ENCODE results near the gene NTNG1.

NTNG1 gene

GRCh38 chr1:107415241-107415640, 274.4 kb downstream of the NTNG1 start:
- no peak for DNase-seq

- no peak for DNase-seq
Observed at GRCh38 chr1:107419003-107419402, 278.2 kb downstream of the NTNG1 start.

GRCh38 chr1:107422901-107423300, 282.1 kb downstream of the NTNG1 start:
- DNase-seq = no peak

- no peak for DNase-seq
Observed at GRCh38 chr1:107430540-107431228, 289.8 kb downstream of the NTNG1 start.

GRCh38 chr1:107432108-107432507, 291.3 kb downstream of the NTNG1 start:
- no peak for DNase-seq

GRCh38 chr1:107433068-107433467, 292.2 kb downstream of the NTNG1 start:
- DNase-seq = no peak

GRCh38 chr1:107433635-107434360, 293.0 kb downstream of the NTNG1 start:
- no peak for DNase-seq

- DNase-seq = no peak
Observed at GRCh38 chr1:107434361-107434693, 293.5 kb downstream of the NTNG1 start.

GRCh38 chr1:107436552-107437241, 295.9 kb downstream of the NTNG1 start:
- DNase-seq = no peak

GRCh38 chr1:107439567-107439966, 298.7 kb downstream of the NTNG1 start:
- DNase-seq = no peak

- no peak for DNase-seq
Observed at GRCh38 chr1:107442551-107442950, 301.7 kb downstream of the NTNG1 start.

- no peak for DNase-seq
Observed at GRCh38 chr1:107443027-107443426, 302.2 kb downstream of the NTNG1 start.

GRCh38 chr1:107443860-107444259, 303.0 kb downstream of the NTNG1 start:
- no peak for DNase-seq

- no peak for DNase-seq
Observed at GRCh38 chr1:107444302-107444701, 303.5 kb downstream of the NTNG1 start.

- DNase-seq = no peak
Observed at GRCh38 chr1:107449326-107449725, 308.5 kb downstream of the NTNG1 start.

GRCh38 chr1:107450899-107451664, 310.2 kb downstream of the NTNG1 start:
- no peak for DNase-seq

GRCh38 chr1:107451715-107452114, 310.9 kb downstream of the NTNG1 start:
- DNase-seq = no peak

- no peak for DNase-seq
Observed at GRCh38 chr1:107454791-107455190, 314.0 kb downstream of the NTNG1 start.

- no peak for DNase-seq
Observed at GRCh38 chr1:107457989-107458388, 317.1 kb downstream of the NTNG1 start.

- no peak for DNase-seq
Observed at GRCh38 chr1:107459204-107459904, 318.5 kb downstream of the NTNG1 start.

- DNase-seq = no peak
Observed at GRCh38 chr1:107460035-107460434, 319.2 kb downstream of the NTNG1 start.

GRCh38 chr1:107464827-107465226, 324.0 kb downstream of the NTNG1 start:
- no peak for DNase-seq

GRCh38 chr1:107467286-107467685, 326.4 kb downstream of the NTNG1 start:
- DNase-seq = no peak
